Measurements from ENCODE around the gene GRIN3B. TPM values are rescaled to one million over a fixed set of nuclear protein-coding genes. Genes with fewer than 3 reads are reported as not detected.

The GRIN3B gene
- total RNA-seq, 4 donors from 2014 or later: not detected

GRCh38 chr19:973726-974563 is 26.3 kb upstream of the GRIN3B start:
- DNase-seq (ENCODE audit: low spot score in 2 of 2): no peak
- H3K4me3 ChIP-seq (ENCODE audit: low read depth, poor library complexity, severe bottlenecking): no peak overlapping the region
- TF ChIP-seq CTCF (IDR thresholded peaks at IDR 0.05) (no peak), POLR2A (IDR thresholded peaks at IDR 0.05) (no peak)
- intact Hi-C loops (cut with DNase I; ENCODE audit: low total_unique reads): loop anchor here (10.0 kb wide), 1 partner anchor 209 kb away; no protein-coding TSS in a partner anchor
- 76 to 84% methylated on average over 22 to 29 of the region's 29 CpGs for WGBS, 2 donors

DNA sequence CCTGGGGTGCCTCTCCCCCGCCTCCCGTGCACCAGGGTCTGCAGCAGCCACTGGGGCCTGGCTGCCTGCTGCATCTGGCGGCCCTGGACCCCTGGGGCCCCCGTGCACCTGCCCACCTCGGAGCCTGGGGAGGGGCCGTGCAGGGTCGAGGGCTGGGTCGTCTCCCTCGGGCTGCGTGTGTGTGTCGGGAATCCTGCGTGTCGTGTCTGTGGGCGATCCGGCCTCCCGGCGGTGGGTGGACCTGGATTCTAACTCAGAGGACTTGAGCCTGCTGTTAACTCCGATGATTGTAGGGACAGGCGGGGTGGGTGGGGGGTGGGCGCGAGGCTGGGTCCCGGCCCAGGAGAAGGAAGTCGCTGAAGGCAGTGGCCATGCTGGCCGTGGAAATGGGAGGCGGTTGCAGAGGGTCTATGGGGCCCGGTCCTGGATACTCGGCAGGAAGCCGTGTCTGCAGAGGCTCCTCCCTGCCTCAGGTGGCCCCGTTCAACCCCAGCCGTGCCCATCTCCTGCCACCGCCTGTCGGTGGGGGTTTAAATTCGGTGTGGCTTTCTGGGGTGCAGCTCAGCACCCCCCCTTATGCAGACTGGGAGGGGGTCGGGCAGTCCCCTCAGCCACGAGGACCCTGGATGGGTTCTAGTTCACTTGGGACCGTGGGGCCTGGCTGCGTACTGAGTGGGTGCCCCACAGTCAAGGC is 25.5 kb upstream of the GRIN3B start:
- no peak overlapping the region for H3K4me3 ChIP-seq (ENCODE audit: low read depth, poor library complexity, severe bottlenecking)
- intact Hi-C loops (cut with DNase I; ENCODE audit: low total_unique reads): loop anchor here (10.0 kb wide), 1 partner anchor 210 kb away; no protein-coding TSS in a partner anchor
- DNase-seq (ENCODE audit: low spot score in 2 of 2): no peak
- WGBS, 2 donors: 71 to 77% methylated on average over 36 to 37 of the region's 37 CpGs
- no peak for TF ChIP-seq CTCF (IDR thresholded peaks at IDR 0.05)
- no peak for TF ChIP-seq POLR2A (IDR thresholded peaks at IDR 0.05)

DNA sequence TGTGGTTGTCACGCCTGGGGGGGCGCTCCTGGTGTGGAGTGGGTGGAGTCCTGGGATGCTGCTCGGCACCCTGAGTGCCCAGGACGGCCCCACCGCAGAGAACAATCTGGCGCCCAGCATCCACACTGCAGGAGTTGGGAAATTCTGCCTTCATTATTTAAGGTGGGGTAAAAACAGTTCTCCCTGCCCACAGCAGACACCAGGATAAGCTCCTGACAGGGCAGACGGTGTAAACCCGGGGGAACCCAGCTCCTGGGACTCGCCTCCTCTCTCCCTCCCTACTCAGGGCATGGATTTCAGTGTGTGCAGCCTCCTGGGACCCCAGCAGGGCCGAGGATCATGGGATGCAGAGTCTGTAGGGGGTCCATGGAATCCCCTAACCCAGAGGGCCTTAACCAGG is 23.7 kb upstream of the GRIN3B start:
- intact Hi-C loops (cut with DNase I; ENCODE audit: low total_unique reads): loop anchor here (10.0 kb wide), 1 partner anchor 212 kb away; no protein-coding TSS in a partner anchor
- no peak for DNase-seq (ENCODE audit: low spot score in 2 of 2)
- WGBS, 2 donors: 73 to 88% methylated on average over 9 to 10 of the region's 10 CpGs
- no peak overlapping the region for H3K4me3 ChIP-seq (ENCODE audit: low read depth, poor library complexity, severe bottlenecking)
- TF ChIP-seq POLR2A (IDR thresholded peaks at IDR 0.05) (no peak), CTCF (IDR thresholded peaks at IDR 0.05) (no peak)

DNA sequence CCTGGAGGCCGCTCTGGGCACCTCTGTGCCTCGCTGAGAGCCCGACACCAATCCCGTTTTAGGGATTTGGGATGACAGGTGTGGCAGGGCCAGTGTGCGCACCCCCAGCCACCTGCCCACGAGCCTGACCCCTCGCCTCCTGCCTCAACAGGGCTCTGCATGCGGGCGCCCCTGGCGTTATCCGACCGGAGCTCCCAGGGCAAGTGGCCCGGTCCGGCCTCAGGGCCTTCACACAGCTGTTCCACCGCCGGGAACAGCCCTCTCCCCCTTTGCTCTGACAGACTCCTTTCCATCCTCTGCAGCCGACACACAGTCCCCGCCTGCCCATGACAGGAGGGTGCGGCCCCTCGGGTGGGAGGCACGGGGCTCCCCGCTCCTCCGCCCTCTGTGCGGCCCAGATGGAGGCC is 23.2 kb upstream of the GRIN3B start:
- no peak overlapping the region for H3K4me3 ChIP-seq (ENCODE audit: low read depth, poor library complexity, severe bottlenecking)
- intact Hi-C loops (cut with DNase I; ENCODE audit: low total_unique reads): loop anchor here (10.0 kb wide), 1 partner anchor 212 kb away; no protein-coding TSS in a partner anchor
- WGBS, 2 donors: 65 to 84% methylated on average over 22 to 24 of the region's 24 CpGs
- DNase-seq (ENCODE audit: low spot score in 2 of 2): no peak
- no peak for TF ChIP-seq CTCF (IDR thresholded peaks at IDR 0.05)

GRCh38 chr19:979318-979741 is 20.9 kb upstream of the GRIN3B start:
- 39 to 55% methylated on average over 10 to 16 of the region's 19 CpGs for WGBS, 2 donors
- TF ChIP-seq POLR2A (IDR thresholded peaks at IDR 0.05) (no peak), CTCF (IDR thresholded peaks at IDR 0.05) (no peak)
- H3K4me3 ChIP-seq (ENCODE audit: low read depth, poor library complexity, severe bottlenecking): no peak overlapping the region
- intact Hi-C loops (cut with DNase I; ENCODE audit: low total_unique reads): loop anchor here (10.0 kb wide), 1 partner anchor 215 kb away; no protein-coding TSS in a partner anchor
- DNase-seq (ENCODE audit: low spot score in 2 of 2): no peak

Measured in lower leg skin (tissue), 4 donors.